Measurements from ENCODE around the gene RINL.
"Not testable (repeated sequence)": the region's sequence is repeated elsewhere in the genome, so short reads cannot be mapped to it uniquely, and the experiment has no call there.

Gene RINL

GRCh38 chr19:38875656-38876395 lies 2.2 kb downstream of the RINL start:
- DNase-seq (ENCODE audit: low read depth), result no peak

GRCh38 chr19:38873400-38873799 lies 4.7 kb downstream of the RINL start:
- not testable (repeated sequence) for DNase-seq (ENCODE audit: low read depth)

GRCh38 chr19:38870612-38871011 lies 7.5 kb downstream of the RINL start:
- no peak for DNase-seq (ENCODE audit: low read depth)

- peak; percentile 76 for DNase-seq (ENCODE audit: low read depth)
Observed at GRCh38 chr19:38869836-38870607, 8.1 kb downstream of the RINL start.

DNA sequence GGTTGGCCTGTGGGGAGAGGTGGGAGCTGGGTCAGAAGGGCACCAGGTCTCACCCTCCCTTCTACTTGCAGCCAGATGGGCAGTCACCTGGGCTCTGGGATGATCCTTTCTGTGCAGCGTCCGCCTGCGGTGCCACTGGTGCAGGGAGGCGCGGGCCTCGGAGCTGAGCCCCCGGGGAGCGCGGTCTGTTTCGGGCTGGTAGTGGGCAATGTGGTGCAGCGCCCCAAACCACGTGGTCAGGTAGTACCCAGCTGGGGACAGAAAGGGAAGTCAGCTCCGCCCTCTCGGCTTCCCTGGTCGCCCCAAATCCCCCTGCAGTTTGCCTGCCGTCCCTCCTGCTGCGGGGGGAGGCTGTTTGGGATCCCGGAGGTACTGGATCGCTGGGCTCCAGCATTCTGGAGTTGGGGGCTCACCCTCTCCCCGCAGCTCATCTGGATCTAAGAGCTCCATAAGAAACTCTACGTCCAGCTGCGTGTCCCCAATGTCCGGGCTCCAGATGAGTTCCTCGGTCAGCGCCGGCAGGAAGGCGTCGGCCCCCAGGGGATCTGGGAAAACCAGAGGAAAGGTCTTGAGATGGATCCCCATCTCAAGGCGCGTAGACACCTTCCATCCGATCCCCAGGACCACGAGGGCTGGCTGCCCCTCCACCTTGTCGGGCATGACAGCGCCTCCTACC lies 8.8 kb downstream of the RINL start:
- DNase-seq (ENCODE audit: low read depth), result no peak

DNA sequence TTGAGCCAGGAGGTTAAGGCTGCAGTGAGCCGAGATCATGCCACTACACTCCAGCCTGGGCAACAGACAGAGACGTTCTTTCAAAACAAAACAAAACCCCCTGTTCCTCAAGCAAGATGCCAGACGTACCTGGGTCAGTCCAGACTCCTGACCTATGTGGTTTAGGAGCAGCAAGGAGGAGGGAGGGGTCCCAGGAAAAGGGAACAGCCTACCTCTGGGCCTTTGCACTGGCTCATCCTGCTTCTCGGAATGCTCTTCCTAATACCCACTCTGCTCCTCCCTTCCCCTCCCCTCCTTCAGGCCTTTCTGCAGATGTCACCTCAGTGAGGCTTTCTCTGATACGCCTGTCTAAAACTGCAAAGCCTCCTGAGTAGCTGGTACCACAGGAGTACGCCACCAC lies 9.5 kb downstream of the RINL start:
- no peak for DNase-seq (ENCODE audit: low read depth)

GRCh38 chr19:38867171-38867780 lies 10.8 kb downstream of the RINL start:
- no peak for DNase-seq (ENCODE audit: low read depth)

- DNase-seq (ENCODE audit: low read depth), result peak; percentile 77
Observed at GRCh38 chr19:38862321-38863059, 15.6 kb downstream of the RINL start.

DNA sequence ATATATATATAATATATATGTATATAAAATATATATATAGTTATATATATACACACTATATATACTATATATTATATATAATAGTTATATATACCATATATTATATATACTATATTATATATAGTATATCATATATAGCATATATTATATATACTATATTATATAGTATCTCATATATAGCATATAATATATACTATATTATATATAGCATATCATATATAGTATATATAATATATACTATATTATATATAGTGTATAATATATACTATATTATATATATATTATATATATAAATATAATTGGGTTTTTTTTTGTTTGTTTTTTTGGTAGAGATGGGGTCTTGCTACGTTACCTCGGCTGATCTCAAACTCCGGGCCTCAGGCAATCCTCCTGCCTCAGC lies 16.7 kb downstream of the RINL start:
- no peak for DNase-seq (ENCODE audit: low read depth)

GRCh38 chr19:38859631-38860204 lies 18.4 kb downstream of the RINL start:
- not testable (repeated sequence) for DNase-seq (ENCODE audit: low read depth)

DNA sequence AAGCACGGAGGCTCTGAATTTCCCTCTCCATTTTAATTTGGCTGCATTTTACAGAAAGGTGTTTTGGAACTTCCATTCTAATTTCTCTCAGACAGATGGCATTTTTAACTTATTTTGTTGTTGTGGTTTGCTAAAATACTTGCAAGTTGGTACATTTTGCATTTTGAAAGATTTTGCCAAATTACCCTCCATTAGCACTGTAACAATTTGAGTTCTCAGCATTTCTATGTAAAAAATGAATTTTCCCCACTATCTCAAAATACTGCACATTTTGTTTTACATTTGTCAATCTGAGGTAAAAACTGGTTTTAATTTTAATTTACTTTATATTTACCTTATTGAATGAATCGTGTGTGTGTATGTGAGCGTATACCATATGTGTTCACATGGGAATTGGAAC lies 21.3 kb downstream of the RINL start:
- no peak for DNase-seq (ENCODE audit: low read depth)

DNA sequence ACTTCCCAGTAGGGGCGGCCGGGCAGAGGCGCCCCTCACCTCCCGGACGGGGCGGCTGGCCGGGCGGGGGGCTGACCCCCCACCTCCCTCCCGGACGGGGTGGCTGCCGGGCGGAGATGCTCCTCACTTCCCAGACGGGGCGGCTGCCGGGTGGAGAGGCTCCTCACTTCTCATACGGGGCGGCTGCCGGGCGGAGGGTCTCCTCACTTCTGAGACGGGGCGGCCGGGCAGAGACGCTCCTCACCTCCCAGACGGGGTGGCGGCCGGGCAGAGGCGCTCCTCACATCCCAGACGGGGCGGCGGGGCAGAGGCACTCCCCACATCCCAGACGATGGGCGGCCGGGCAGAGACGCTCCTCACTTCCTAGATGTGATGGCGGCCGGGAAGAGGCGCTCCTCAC lies 22.3 kb downstream of the RINL start:
- not testable (repeated sequence) for DNase-seq (ENCODE audit: low read depth)

- not testable (repeated sequence) for DNase-seq (ENCODE audit: low read depth)
Observed at GRCh38 chr19:38854961-38855360, 23.1 kb downstream of the RINL start.

GRCh38 chr19:38853214-38853613 lies 24.9 kb downstream of the RINL start:
- no peak for DNase-seq (ENCODE audit: low read depth)

GRCh38 chr19:38852231-38853044 lies 25.6 kb downstream of the RINL start:
- peak; percentile 87 for DNase-seq (ENCODE audit: low read depth)

DNA sequence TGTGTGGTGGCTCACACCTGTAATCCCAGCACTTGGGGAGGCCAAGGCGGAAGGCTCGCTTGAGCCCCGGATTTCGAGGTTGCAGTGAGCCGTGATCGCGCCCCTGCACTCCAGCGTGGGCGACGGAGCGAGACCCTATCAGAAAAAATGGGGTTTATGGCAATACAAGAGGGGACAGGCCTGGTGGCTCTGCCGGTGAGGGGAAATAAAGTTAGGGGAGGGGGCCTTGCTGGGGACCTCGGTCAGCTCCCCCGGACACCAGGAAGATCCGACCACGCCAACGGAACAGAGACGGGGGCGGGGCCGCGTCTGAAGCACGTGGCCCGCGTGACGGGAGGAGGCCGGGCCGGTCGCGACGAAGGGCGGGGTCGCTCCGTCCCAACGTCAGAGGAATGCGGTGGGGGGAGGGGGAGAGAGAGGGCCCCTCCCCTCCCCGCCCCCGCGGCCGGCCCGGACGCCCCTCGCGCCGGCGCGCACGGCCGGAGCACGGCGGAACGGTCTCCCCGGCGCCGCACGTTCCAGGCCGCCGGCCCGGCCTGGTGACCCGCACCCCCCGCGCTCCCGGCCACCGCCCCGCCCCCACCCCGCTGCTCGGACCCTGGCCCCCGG lies 26.3 kb downstream of the RINL start:
- peak; percentile 93 for DNase-seq (ENCODE audit: low read depth)

DNA sequence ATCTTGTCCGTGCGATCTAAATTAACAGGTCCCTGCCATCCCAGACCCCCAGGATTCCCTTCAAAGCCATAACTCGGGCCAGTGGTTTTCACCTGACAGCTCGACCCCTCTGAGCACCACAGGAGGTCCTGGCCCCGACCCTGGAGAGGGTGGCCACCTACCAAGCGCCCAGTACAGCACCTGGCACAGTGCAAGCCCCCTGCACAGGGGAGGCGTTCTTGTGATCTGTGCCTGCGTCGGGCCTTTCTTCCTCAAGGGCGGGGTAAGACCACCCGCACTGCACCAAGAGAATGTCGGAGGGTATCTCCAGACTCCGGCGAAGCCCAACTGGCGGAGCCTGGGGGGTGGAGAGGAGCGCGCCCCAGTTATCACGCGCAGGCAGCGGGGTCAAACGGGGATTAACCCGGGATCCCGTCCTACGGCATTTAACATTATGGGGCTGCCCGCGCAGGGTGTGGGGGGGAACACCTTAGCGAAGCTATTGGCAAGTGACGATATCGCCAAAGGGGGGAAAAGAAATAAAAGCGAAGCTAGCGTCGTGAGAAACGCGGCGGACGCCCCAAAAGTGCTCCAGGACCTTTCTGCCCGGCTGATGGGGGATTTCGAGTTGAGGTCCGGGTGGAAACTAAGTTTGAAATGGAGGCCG lies 27.0 kb downstream of the RINL start:
- no peak for DNase-seq (ENCODE audit: low read depth)

DNA sequence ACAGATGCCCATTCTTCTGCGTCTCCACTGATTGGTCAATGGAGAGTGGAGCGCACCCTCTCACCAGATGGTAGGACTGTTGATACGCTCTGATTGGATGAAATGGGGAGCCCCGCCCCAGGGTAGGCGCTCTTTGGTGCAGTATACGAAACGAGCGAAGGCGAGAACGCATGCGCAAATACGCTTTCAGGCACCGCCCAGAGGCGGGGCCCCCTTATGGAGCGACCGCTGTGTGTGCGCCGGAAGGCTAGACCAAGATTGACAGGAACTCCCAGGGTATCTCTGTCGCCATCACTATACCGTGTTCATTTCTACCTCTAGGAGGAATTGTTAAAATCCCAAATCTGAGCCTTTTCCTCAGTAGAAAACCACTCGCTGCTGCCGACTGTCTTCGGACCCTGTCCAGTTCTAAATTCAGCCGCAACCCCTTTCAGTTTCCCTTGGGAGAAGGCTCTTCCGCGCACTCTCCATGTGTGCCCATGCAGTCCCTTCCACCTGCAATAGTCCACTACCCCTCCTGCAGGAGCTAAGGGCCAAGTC lies 27.6 kb downstream of the RINL start:
- no peak for DNase-seq (ENCODE audit: low read depth)

DNA sequence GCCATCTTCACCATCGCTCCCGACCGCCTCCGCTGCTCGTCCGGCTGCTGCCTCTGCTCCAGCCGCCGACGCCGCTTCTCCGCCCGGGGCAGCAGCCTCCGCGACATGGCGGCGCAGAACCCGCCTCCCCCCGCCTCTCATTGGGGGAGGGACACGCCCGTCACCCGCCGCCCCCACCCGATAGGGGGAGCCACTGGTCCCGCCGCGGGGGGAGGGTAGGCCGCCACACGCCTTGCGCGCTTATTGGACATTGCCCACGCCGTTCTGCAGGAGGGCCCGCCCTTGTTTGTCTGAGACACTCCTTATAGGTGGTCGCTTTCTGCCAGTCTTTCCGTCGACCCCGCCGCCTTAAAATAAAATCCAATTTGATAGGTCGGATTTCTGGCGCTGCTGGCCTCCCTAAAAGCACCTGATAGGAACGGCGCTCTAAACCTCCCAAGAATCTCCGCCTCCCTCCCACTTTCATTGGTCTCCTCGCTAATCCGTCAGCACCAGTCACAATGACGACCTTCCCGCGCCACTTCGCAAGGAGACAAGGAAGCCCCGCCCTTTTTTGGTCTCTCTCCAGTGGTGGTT lies 28.1 kb downstream of the RINL start, which contains the start of gene HNRNPL:
Gene HNRNPL (minus strand): TSS at position 127 of the 576 bp plus-strand sequence. CDS start 20 bp downstream, at position 107.
- peak; percentile 100 for DNase-seq (ENCODE audit: low read depth)
